Skeletal muscle cell (primary cell): Measurements from ENCODE around the gene PRB2.
"Not testable (repeated sequence)": the region's sequence is repeated elsewhere in the genome, so short reads cannot be mapped to it uniquely, and the experiment has no call there.

Experiments
- DNase-seq: peaks from one replicate; pipeline ENCODE4 v3.0.0-alpha.2; 2010; ENCODE audit warnings: low read depth
- H3K4me3 ChIP-seq: 2 replicates; pipeline ENCODE4 v1.5.1; 2011; ENCODE audit warnings: low read depth, mild to moderate bottlenecking, control low read depth, low read length, moderate library complexity

PRB2 gene

DNA sequence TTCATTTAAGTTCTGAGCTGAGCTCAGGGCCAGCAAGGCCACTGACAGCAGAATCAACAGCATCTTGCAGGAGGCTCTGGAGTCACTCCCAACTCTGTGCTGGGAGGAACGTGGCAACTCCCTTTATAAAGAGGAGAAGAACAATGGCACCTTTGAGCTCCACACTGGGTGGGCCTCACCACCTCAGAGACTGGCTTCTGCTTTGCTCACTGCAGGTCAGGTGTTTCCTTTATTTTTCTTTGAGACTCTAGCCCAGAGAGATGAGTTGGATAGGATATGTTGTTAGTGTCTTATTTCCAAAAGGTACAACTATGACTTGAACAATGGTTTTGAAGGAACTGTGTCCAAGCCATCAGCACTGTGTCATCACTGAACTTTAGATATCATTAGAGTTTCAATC lies at the start of gene PRB2:
TSS of gene PRB2 (minus strand) at position 101 of the 400 bp plus-strand sequence. CDS start at position 63, 38 bp downstream.
- DNase-seq, H3K4me3 ChIP-seq: not testable (repeated sequence)

DNA sequence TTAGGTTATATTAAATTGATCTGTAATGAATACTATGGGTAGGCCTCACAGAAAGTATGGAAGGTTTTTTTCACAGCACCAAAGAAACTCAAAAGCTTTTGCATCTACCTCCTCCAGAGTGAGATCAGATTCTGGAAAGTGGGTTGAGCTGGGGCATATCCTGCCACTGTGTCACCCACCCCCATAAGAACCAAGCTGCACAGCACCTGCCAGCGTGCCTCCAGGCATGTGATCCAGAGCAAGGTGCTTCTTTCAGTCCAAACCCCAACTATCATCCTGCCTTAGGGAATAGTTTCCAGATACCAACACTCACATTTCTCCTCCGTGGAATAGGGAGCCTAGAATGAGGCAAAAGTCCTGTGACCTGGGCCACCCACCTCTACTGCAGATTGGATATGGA lies 42.6 kb upstream of the PRB2 start:
- no peak for DNase-seq
- H3K4me3 ChIP-seq, result no peak overlapping the region

- H3K4me3 ChIP-seq, result no peak overlapping the region
- no peak for DNase-seq
Measured at GRCh38 chr12:11433664-11434063, 38.3 kb upstream of the PRB2 start.

DNA sequence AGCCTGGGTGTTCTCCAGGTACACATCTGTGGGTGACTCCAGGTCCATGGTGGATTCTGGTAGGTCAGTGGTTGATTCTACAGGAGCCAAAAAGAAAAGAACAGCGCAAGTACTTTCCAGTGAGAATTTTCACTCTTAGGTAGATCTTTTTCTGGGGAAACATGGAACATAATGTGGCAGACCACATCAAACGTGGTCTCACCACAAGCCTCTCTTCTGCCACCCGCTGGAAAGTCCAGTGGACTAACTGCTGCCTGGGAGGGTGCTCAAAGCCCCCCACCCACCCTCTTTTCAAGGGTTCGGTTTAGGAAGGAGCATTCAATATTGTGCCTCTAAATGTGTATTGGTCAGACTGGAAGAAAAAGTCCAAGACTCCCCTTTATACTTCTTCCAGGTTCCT lies 36.1 kb upstream of the PRB2 start:
- DNase-seq, result no peak
- H3K4me3 ChIP-seq, result no peak overlapping the region

GRCh38 chr12:11427341-11427740 lies 32.0 kb upstream of the PRB2 start:
- no peak for DNase-seq
- H3K4me3 ChIP-seq, result no peak overlapping the region

DNA sequence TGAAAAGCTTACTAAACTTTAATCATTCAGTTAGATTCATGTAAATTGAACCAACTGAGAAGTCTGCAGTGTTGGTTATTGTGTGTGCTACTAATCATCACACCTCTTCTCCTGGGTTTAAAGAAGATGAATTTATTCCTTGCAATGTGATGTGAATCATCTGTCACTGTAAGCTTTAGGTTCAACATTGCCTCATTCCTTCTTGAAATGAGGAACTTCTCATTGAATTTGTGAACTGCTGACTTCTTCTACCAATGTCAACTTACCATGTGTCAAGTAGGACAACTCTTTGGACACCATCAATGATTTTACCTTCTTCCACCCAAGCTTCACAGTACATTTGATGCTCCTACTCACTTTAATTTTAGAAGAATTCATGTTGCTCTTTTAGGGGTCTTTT lies 17.4 kb upstream of the PRB2 start:
- H3K4me3 ChIP-seq, result no peak overlapping the region

GRCh38 chr12:11408096-11408495 lies 12.7 kb upstream of the PRB2 start:
- H3K4me3 ChIP-seq, result no peak overlapping the region
- DNase-seq, result no peak

More for the DNA sequence above, 17.4 kb upstream of the PRB2 start:
- DNase-seq, result no peak

- no peak overlapping the region for H3K4me3 ChIP-seq
- no peak for DNase-seq
Measured at GRCh38 chr12:11397366-11397765, 2.0 kb upstream of the PRB2 start.

- H3K4me3 ChIP-seq, DNase-seq: not testable (repeated sequence)
Measured at GRCh38 chr12:11391456-11391855, 3.9 kb downstream of the PRB2 start.

- not testable (repeated sequence) for H3K4me3 ChIP-seq, DNase-seq
Measured at GRCh38 chr12:11377420-11377819, 17.9 kb downstream of the PRB2 start.

DNA sequence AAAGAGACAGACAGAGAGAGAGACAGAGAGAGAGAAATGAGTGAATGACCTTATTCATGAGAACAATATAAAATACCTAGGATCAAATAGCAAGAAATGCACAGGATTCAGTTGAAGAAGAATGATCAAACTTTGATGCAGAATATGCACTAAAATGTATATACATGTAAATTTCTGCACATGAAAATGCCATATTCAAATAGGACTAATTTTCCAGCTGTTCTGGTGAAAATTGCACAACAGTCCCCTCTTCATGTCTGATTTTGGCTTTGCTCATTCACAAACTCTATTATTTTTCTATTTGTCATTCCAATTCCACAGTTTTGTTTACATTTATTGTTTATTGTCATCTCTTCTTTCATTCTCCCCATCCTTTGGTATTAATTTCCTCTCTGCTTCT lies 34.2 kb downstream of the PRB2 start:
- DNase-seq, result no peak
- H3K4me3 ChIP-seq, result no peak overlapping the region

GRCh38 chr12:11360205-11360883 lies 35.0 kb downstream of the PRB2 start:
- peak; percentile 23 for DNase-seq
- not testable (repeated sequence) for H3K4me3 ChIP-seq

- not testable (repeated sequence) for DNase-seq, H3K4me3 ChIP-seq
Measured at GRCh38 chr12:11351736-11352135, 43.6 kb downstream of the PRB2 start.

DNA sequence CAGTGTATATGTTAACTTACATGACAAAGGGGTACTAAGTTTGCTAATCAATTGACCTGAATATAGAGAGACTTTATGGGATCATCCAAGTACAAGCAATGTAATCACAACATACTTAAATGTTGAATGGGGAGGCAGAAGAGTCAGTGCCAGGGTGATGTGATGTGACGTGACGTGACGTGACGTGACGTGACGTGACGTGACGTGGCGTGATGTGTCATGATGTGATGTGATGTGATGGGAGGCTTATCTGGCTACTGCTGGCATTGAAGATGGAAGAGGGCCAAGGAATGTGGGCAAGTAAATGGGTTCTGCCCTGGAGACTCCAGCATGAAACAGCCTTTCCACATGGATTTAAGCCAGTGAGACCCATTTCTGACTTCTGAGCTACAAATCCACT lies 46.9 kb downstream of the PRB2 start:
- H3K4me3 ChIP-seq, result no peak overlapping the region
- no peak for DNase-seq

DNA sequence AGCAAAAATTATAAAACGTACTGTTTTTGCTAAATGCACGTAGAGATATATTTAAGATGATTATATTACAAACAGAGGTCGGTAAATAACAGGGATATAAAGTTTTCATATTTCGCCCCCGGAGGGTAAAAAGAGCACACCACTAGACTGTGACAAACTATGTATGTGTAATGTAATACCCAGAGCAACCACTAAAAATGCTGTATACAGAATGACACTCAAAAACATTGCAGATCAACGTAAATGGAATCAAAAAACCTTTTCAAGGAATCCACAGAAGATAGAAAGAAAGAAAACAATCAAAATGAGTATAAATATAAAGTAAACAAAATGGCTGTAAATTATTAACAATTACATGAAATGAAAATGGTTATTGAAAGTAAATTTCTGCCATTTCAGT lies 47.6 kb downstream of the PRB2 start:
- DNase-seq, result no peak
- no peak overlapping the region for H3K4me3 ChIP-seq

GRCh38 chr12:11344500-11344899 lies 50.9 kb downstream of the PRB2 start:
- DNase-seq, result no peak
- no peak overlapping the region for H3K4me3 ChIP-seq
